ENCODE results near the gene BSG. TPM values are rescaled to one million over a fixed set of nuclear protein-coding genes. Genes with fewer than 3 reads are reported as not detected.

The BSG gene
- total RNA-seq, 1 donor from 2014 or later, result 330 TPM

DNA sequence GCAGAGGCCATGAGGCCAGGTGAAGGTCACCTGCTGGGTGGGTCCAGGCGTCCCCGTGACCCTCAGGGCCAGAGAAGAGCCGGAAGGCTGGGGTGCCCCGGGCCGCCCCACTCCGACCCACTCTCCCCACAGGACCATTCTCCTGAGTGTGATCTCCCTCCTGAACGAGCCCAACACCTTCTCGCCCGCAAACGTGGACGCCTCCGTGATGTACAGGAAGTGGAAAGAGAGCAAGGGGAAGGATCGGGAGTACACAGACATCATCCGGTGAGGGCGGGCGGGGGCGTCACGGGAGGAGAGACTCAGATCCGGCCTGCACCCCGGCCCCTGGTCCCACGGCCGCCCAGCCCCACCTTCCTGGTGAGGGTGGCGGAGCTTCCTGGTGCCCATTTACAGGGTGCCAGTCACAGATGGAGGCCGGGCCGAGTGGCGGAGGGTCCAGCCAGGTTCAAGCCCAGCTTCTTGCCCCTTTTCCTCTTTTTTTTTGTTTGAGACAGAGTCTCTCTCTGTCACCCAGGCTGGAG, 35.5 kb upstream of the BSG start:
- no peak for DNase-seq (ENCODE audit: low spot score)
- Mint-ChIP-seq H3K27me3 (ENCODE audit: insufficient read depth, low read depth) (no peaks in the 10 kb centered on the region), H3K4me1 (peaks cover 11% of the 10 kb centered on the region), H3K36me3 (peaks cover 8% of the 10 kb centered on the region), H3K9me3 (no peaks in the 10 kb centered on the region), H3K27ac (no peak overlapping the region), H3K4me3 (no peak overlapping the region)
- Histone ChIP-seq H4K20me1 (ENCODE audit: low read depth) (peaks cover 62% of the 10 kb centered on the region), H3K4me2 (no peak overlapping the region), H2AFZ (replicated peaks) (no peak overlapping the region), H3K36me3 (no peaks in the 10 kb centered on the region), H3K4me1 (peaks cover 8% of the 10 kb centered on the region), H3K9ac (no peak overlapping the region), H3K27me3 (no peaks in the 10 kb centered on the region), H3F3A (ENCODE audit: low read depth) (peaks cover 7% of the 10 kb centered on the region), H3K9me3 (ENCODE audit: low read depth) (no peaks in the 10 kb centered on the region), H3K27ac (no peak overlapping the region), H3K79me2 (ENCODE audit: low read depth) (peaks cover 33% of the 10 kb centered on the region), H3K4me3 (no peak overlapping the region)
- TF ChIP-seq CTCF (IDR thresholded peaks at IDR 0.05), result no peak
- TF ChIP-seq EZH2 (IDR thresholded peaks at IDR 0.05), result no peak
- no peak for TF ChIP-seq EZH2phosphoT487 (IDR thresholded peaks at IDR 0.05)

DNA sequence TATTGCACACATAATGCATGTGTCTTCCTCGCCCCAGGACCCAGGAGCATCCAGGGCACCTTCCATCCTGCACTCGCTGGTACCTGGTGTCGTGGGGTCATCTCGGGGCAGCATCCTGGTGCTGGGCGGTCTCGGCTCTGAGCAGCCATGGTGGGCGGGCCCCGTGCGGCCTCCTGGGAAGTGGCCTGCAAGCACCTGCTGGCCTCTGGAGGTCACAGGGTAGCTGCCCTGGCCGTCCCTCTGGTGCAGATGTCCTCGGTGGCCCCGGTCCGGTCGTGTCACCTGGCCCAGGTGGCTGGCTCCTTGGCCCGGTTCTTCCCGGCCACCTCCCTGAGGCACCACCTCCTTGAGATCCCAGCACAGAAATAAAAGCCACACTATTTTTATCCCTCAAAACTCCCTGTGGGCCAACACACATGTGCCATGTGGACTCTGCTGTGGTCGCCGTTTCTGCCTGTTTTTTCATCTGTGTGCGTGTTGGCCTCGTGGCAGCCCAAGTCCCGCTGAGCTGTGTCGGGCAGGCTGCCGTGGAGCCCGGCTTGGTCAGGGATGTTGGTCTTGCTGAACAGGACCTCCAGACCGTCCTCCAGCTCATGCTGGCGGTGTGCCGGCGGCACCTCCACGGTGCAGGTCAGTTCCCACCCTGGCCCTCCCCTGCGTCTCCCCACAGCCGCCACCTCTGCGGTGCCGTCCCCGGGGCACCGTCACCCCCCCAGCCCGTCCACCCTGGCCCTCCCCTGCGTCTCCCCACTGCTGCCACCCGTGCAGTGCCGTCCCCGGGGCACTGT, 33.6 kb upstream of the BSG start:
- Histone ChIP-seq H3K4me2 (no peak overlapping the region), H3K79me2 (ENCODE audit: low read depth) (peaks cover 14% of the 10 kb centered on the region), H3F3A (ENCODE audit: low read depth) (no peaks in the 10 kb centered on the region), H3K27me3 (no peaks in the 10 kb centered on the region), H3K9ac (no peak overlapping the region), H2AFZ (replicated peaks) (no peak overlapping the region), H3K4me1 (peaks cover under 1% of the 10 kb centered on the region), H4K20me1 (ENCODE audit: low read depth) (peaks cover 43% of the 10 kb centered on the region), H3K27ac (no peak overlapping the region), H3K36me3 (no peaks in the 10 kb centered on the region), H3K4me3 (no peak overlapping the region), H3K9me3 (ENCODE audit: low read depth) (no peaks in the 10 kb centered on the region)
- TF ChIP-seq CTCF (IDR thresholded peaks at IDR 0.05) (no peak), EZH2 (IDR thresholded peaks at IDR 0.05) (no peak), EZH2phosphoT487 (IDR thresholded peaks at IDR 0.05) (no peak)
- Mint-ChIP-seq H3K4me1 (peaks cover 1% of the 10 kb centered on the region), H3K27ac (no peak overlapping the region), H3K9me3 (no peaks in the 10 kb centered on the region), H3K27me3 (ENCODE audit: insufficient read depth, low read depth) (peaks cover 2% of the 10 kb centered on the region), H3K4me3 (no peak overlapping the region), H3K36me3 (peaks cover 10% of the 10 kb centered on the region)
- no peak for DNase-seq (ENCODE audit: low spot score)

- Histone ChIP-seq H3K9ac (no peak overlapping the region), H3K9me3 (ENCODE audit: low read depth) (no peaks in the 10 kb centered on the region), H3K27me3 (no peaks in the 10 kb centered on the region), H4K20me1 (ENCODE audit: low read depth) (peaks cover 38% of the 10 kb centered on the region), H3K36me3 (no peaks in the 10 kb centered on the region), H3K4me1 (no peaks in the 10 kb centered on the region), H3K4me2 (no peak overlapping the region), H3F3A (ENCODE audit: low read depth) (no peaks in the 10 kb centered on the region), H3K4me3 (no peak overlapping the region), H3K79me2 (ENCODE audit: low read depth) (peaks cover 9% of the 10 kb centered on the region), H3K27ac (no peak overlapping the region), H2AFZ (replicated peaks) (no peak overlapping the region)
- H3K27me3 Mint-ChIP-seq (ENCODE audit: insufficient read depth, low read depth), result peaks cover 2% of the 10 kb centered on the region
- no peak overlapping the region for H3K4me3 Mint-ChIP-seq
- DNase-seq (ENCODE audit: low spot score), result no peak
- peaks cover 10% of the 10 kb centered on the region for H3K36me3 Mint-ChIP-seq
- H3K9me3 Mint-ChIP-seq, result no peaks in the 10 kb centered on the region
- H3K4me1 Mint-ChIP-seq, result no peaks in the 10 kb centered on the region
- no peak overlapping the region for H3K27ac Mint-ChIP-seq
- TF ChIP-seq EZH2 (IDR thresholded peaks at IDR 0.05) (no peak), CTCF (IDR thresholded peaks at IDR 0.05) (no peak), EZH2phosphoT487 (IDR thresholded peaks at IDR 0.05) (no peak)
Observed at GRCh38 chr19:539429-540030, 32.9 kb upstream of the BSG start.
